Smooth muscle cell (in vitro differentiated cells): ENCODE results near the gene REXO1. TPM values are rescaled to one million over a fixed set of nuclear protein-coding genes. Genes with fewer than 3 reads are reported as not detected.
A peak's percentile ranks its signal among the peaks of the same experiment; 100 is the strongest.

Experiments used
- DNase-seq: peaks from one replicate; lab custom pipeline; 2025; ENCODE audit not compliant: unreplicated experiment; lab: John Stamatoyannopoulos, UW
- H2AFZ ChIP-seq: fragments of 200-600 bp; sonication (generic); 2 replicates; pipeline ENCODE4 v1.6.0; 2016; ENCODE audit warnings: antibody characterized with exemption, low read depth, mild to moderate bottlenecking
- H3F3A ChIP-seq: fragments of 200-600 bp; sonication (generic); 2 replicates; pipeline ENCODE4 v1.6.0; 2017; ENCODE audit warnings: antibody characterized with exemption, low read depth
- H3K27ac ChIP-seq: fragments of 200-600 bp; sonication (generic); 2 replicates; pipeline ENCODE4 v1.5.1; 2016; ENCODE audit warnings: low read depth, mild to moderate bottlenecking
- H3K27me3 ChIP-seq: fragments of 200-600 bp; sonication (generic); 2 replicates; pipeline ENCODE4 v1.6.1; 2016; ENCODE audit warnings: low read depth, mild to moderate bottlenecking
- H3K36me3 ChIP-seq: fragments of 200-600 bp; sonication (generic); 2 replicates; pipeline ENCODE4 v1.5.1; 2016; ENCODE audit warnings: low read depth
- H3K4me1 ChIP-seq: fragments of 200-600 bp; sonication (generic); 2 replicates; pipeline ENCODE4 v1.5.1; 2016; ENCODE audit warnings: low read depth
- H3K4me2 ChIP-seq: fragments of 200-600 bp; sonication (generic); 2 replicates; pipeline ENCODE4 v1.6.0; 2016; ENCODE audit warnings: mild to moderate bottlenecking
- H3K4me3 ChIP-seq: fragments of 200-600 bp; sonication (generic); 2 replicates; pipeline ENCODE4 v1.5.1; 2016; ENCODE audit warnings: mild to moderate bottlenecking
- H3K79me2 ChIP-seq: fragments of 200-600 bp; sonication (generic); 2 replicates; pipeline ENCODE4 v1.6.0; 2016; ENCODE audit warnings: low read depth, mild to moderate bottlenecking
- H3K9ac ChIP-seq: fragments of 200-600 bp; sonication (generic); 2 replicates; pipeline ENCODE4 v1.6.0; 2016; ENCODE audit warnings: low read depth
- H3K9me3 ChIP-seq: fragments of 200-600 bp; sonication (generic); replicated peaks from 2 replicates; pipeline ENCODE4 v1.5.1; 2016; ENCODE audit warnings: low read depth
- H4K20me1 ChIP-seq: fragments of 200-600 bp; sonication (generic); 2 replicates; pipeline ENCODE4 v1.6.0; 2016; ENCODE audit warnings: low read depth
- CTCF ChIP-seq: fragments of 200-600 bp; sonication (generic); IDR thresholded peaks from 2 replicates; pipeline ENCODE4 v1.5.1; 2017; ENCODE audit warnings: borderline replicate concordance, mild to moderate bottlenecking, antibody characterized with exemption; ENCODE audit not compliant: insufficient read depth, poor library complexity, severe bottlenecking
- WGBS: methylation state at CpG from one replicate; pipeline ENCODE4 v1.1.7; 2016; ENCODE audit warnings: low lambda C conversion rate; 5-methylcytosine and 5-hydroxymethylcytosine counted together
- polyA plus RNA-seq: library from polyadenylated mRNA; unstranded; fragments of >200 nt; fragmentation: Nextera tagmentation; extraction: Ambion mirVana; gene quantifications from 2 replicates; pipeline ENCODE4 v1.2.1, GENCODE V29; 2016
- total RNA-seq: library from RNA; depleted of rRNA; stranded (reverse); fragments of >200 nt; gene quantifications from 2 replicates; pipeline ENCODE4 v1.2.3, GENCODE V29; 2014

The REXO1 gene
- total and polyA plus RNA-seq, 2 experiments from 2014 or later: 10.6 to 11.6 TPM

- peaks cover 58% of the 10 kb centered on the region for H3K4me1 ChIP-seq
- peak overlapping the region; percentile 100 for H3K4me2 ChIP-seq
- H2AFZ ChIP-seq: no peak overlapping the region
- peak overlapping the region; percentile 79 for H3K9ac ChIP-seq
- DNase-seq: no peak
- no peaks in the 10 kb centered on the region for H3K27me3 ChIP-seq
- no peak for TF ChIP-seq CTCF
- peak overlapping the region; percentile 80 for H3K27ac ChIP-seq
- H4K20me1 ChIP-seq: peaks cover 72% of the 10 kb centered on the region
- no peaks in the 10 kb centered on the region for H3K36me3 ChIP-seq
- peak overlapping the region; percentile 28 for H3K4me3 ChIP-seq
- H3F3A ChIP-seq: no peaks in the 10 kb centered on the region
- WGBS: 22% methylated on average over 17 of the region's 18 CpGs
- no peaks in the 10 kb centered on the region for H3K9me3 ChIP-seq
- H3K79me2 ChIP-seq: peaks cover 71% of the 10 kb centered on the region
Observed at GRCh38 chr19:1859331-1859781, 11.1 kb upstream of the REXO1 start.

GRCh38 chr19:1858412-1859081, 10.3 kb upstream of the REXO1 start:
- Histone ChIP-seq H4K20me1 (peaks cover 74% of the 10 kb centered on the region), H3K9ac (no peak overlapping the region), H3K36me3 (no peaks in the 10 kb centered on the region), H3K27me3 (no peaks in the 10 kb centered on the region), H3K9me3 (no peaks in the 10 kb centered on the region), H3K79me2 (peaks cover 79% of the 10 kb centered on the region), H3K4me3 (no peak overlapping the region), H3K4me1 (peaks cover 66% of the 10 kb centered on the region), H3K27ac (no peak overlapping the region), H3K4me2 (no peak overlapping the region), H3F3A (no peaks in the 10 kb centered on the region), H2AFZ (no peak overlapping the region)
- 87% methylated on average over 9 of the region's 10 CpGs for WGBS
- TF ChIP-seq CTCF: no peak
- no peak for DNase-seq

GRCh38 chr19:1857648-1858326, 9.5 kb upstream of the REXO1 start:
- Histone ChIP-seq H3K9ac (no peak overlapping the region), H3K27ac (peak overlapping the region; percentile 62), H3K36me3 (no peaks in the 10 kb centered on the region), H3K27me3 (no peaks in the 10 kb centered on the region), H3K4me3 (peak overlapping the region; percentile 55), H3K4me1 (peaks cover 68% of the 10 kb centered on the region), H4K20me1 (peaks cover 82% of the 10 kb centered on the region), H2AFZ (no peak overlapping the region), H3K9me3 (no peaks in the 10 kb centered on the region), H3K4me2 (peak overlapping the region; percentile 97), H3K79me2 (peaks cover 85% of the 10 kb centered on the region), H3F3A (no peaks in the 10 kb centered on the region)
- no peak for TF ChIP-seq CTCF
- WGBS: 68% methylated on average over 14 of the region's 16 CpGs
- DNase-seq: no peak
